CD4-positive, alpha-beta T cell treated with Interleukin-21 for 1 hour (primary cell): Measurements from ENCODE around the gene AFDN.

Source experiments
- DNase-seq: peaks from one replicate; pipeline ENCODE4 v3.0.0-alpha.2; 2020

AFDN gene, protein sequence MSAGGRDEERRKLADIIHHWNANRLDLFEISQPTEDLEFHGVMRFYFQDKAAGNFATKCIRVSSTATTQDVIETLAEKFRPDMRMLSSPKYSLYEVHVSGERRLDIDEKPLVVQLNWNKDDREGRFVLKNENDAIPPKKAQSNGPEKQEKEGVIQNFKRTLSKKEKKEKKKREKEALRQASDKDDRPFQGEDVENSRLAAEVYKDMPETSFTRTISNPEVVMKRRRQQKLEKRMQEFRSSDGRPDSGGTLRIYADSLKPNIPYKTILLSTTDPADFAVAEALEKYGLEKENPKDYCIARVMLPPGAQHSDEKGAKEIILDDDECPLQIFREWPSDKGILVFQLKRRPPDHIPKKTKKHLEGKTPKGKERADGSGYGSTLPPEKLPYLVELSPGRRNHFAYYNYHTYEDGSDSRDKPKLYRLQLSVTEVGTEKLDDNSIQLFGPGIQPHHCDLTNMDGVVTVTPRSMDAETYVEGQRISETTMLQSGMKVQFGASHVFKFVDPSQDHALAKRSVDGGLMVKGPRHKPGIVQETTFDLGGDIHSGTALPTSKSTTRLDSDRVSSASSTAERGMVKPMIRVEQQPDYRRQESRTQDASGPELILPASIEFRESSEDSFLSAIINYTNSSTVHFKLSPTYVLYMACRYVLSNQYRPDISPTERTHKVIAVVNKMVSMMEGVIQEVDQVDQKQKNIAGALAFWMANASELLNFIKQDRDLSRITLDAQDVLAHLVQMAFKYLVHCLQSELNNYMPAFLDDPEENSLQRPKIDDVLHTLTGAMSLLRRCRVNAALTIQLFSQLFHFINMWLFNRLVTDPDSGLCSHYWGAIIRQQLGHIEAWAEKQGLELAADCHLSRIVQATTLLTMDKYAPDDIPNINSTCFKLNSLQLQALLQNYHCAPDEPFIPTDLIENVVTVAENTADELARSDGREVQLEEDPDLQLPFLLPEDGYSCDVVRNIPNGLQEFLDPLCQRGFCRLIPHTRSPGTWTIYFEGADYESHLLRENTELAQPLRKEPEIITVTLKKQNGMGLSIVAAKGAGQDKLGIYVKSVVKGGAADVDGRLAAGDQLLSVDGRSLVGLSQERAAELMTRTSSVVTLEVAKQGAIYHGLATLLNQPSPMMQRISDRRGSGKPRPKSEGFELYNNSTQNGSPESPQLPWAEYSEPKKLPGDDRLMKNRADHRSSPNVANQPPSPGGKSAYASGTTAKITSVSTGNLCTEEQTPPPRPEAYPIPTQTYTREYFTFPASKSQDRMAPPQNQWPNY (N-terminal part only)

DNA sequence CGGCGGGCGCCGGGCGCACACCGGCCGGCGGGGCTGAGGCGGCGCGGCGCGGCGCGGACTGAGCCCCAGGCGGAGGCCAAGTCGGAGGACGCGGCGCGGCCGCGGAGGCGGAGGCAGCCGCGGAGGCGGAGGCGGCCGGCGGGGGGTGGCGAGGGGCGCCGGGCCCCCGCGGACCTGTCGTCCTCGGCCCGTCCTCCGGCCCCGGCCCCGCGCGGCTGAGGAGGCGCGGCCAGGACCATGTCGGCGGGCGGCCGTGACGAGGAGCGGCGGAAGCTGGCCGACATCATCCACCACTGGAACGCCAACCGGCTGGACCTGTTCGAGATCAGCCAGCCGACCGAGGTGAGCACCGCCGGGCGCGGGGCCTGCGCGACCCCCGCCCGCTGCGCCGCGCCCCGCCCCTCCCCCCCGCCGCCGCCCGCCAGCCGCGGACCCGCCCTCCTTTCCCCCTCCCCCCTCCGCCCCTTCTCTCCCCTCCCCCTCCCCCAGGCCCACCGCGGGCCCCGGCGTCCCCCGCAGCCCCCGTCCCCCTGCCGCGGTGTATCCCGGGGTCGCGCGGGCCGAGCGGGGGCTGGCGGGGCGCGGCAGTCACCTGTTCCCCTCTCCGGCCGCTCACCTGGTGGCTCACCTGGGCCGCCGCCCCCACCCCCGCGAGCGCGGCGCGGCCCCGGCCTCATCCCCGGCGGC lies at the start of gene AFDN:
Gene AFDN, plus strand, starts transcription at position 16 of the 687 bp plus-strand sequence. Its CDS starts 222 bp downstream, at position 238.
- DNase-seq: peak; percentile 25

DNA sequence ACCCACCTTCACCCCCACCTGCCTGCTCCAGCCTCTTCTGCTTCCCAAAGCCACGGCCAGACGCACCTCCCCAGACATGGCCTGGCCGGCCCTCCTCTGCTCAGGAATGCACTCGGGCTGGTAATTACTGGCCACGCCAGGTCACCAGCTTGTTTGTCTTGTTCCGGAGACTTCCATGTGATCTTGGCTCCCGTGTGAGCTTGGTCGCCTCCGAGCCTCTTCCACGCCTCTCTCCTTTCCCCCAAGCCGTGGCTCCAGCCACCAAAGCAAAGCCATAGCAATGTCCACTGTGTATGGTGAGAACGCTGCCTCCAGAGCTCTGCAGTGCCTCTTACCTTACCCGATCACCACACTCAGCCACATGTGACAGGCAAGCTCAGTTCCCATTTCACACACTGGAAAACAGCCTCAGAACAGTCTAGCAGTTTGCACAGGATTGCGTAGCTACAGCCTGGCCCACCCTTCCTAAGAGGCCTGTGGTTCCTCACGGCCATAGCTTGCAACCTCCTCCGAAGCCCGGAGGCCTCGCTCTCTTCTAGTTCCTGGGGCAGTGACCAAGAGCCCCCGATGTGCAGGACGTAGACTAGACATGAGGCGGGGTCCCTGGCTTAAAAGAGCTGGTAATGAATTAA lies 48.1 kb upstream of the AFDN start:
- no peak for DNase-seq

DNA sequence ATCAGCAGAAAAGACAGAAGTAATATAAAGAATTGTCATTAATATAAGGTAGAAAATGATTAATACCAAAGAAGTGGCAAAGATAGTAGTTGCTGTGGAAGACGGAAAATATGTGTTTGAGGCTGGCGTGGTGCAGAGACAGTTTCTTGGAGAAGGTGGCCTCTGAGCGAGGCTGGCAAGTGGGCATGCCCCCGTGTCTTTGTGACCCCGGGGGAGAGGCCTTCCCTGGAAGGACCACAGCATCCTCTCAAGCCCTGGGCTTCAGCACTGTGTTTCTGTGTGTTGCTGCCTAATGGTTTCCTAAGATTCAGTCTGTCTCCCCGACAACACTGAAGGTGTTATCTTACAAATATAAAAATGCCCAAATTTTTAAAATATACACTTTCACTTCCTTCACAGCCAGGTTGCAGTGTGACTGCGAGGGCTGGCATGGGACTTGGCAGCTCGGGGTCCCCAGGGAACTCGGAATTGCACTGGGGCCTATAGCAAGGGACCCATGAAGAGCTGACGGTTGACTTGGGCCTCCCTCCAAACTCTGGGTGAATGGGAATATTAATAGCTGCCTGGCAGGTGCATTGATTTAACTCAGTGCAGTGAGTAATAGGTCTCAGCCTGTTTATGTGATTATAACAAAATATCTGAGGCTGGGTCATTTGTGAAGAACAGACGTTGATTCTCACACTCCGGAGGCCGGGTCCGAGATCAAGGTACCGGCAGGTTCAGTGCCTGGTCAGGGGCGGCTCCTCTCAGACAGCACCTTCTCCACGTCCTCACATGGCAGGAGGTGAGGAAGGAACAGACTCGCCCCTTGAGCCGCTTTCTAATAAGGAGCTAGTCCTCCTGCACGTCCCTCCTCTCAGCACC lies 47.4 kb upstream of the AFDN start:
- no peak for DNase-seq

DNA sequence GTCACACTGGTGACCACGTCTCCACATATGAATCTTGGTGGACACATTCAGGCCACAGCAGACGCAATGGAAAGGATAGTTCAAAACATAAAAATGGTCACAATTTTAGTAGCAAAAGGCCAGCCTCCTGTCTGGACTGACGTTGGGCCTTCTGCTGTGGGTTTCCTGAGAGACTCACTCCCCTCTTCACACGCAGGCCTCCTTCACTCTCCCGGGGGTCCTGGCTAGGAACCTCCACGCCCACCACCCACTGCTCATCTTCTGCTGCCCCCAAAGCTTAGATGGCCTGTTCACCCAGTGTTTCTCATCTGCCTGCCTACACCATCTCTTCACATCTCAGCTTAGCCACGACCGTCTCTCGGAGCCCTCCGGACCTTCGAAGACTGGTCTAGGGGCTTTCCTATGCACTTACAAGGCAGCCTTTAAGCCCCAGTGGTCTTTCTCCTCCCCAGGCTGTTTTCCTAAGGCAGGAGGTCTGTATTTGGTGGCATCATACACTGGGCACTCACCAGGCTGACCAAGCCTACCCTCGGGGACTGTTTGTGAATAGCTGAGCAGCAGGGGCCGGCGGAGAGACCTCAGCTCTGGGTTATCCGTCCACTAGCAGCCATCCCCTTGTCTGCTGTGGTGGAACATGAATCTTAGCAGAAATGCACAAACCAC lies 46.6 kb upstream of the AFDN start:
- DNase-seq: no peak

DNA sequence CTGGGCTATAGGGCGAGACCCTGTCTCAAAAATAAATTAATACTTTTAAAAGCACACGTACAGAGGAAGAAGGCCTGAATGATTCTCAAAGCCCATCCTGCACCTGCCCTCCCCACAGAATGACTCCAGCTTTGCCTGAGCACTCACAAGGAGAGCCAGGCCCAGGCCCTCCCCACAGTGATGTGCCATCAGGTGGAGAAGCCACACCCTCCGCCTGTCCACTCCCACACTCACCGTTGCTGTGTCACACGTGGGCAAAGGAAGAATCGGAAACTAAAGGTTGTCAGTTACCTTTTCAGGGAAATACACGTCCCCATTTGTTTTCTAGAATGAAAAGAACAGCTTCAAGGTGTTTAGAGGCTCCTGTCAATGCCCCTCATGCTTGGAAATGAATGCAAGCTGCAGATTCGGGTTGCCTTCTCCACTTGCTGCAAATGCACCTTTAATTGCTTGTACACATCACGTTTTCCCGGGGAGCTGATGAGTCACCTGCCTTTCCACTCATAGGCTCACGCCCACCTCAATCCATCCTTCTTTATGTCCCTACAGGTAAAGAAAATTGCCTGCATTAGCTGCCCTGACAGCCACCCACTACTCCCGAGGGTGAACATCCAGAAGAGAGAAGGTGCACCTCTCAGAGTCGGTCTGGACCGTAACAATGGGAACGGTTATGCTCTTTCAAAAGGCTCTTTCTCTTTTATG lies 45.5 kb upstream of the AFDN start:
- no peak for DNase-seq

DNA sequence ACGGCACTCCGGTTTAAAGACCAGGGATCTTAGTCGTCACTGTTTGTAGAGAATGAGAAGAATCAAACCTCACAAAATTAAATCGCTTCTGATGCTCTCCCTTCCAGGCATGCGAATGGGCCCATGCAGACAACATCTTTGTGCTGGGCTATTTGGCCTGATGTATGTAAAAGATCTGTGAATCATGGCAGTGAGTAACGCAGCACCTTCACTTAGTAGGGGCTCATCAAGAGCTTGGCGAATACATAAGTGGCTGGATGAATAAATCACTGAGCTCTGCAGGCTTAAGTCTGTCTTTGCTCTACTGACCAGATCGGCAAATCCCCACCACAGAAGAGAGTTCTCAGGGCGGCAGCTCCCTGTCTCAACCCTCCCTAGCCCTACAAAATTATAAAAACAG lies 44.8 kb upstream of the AFDN start:
- DNase-seq: no peak

DNA sequence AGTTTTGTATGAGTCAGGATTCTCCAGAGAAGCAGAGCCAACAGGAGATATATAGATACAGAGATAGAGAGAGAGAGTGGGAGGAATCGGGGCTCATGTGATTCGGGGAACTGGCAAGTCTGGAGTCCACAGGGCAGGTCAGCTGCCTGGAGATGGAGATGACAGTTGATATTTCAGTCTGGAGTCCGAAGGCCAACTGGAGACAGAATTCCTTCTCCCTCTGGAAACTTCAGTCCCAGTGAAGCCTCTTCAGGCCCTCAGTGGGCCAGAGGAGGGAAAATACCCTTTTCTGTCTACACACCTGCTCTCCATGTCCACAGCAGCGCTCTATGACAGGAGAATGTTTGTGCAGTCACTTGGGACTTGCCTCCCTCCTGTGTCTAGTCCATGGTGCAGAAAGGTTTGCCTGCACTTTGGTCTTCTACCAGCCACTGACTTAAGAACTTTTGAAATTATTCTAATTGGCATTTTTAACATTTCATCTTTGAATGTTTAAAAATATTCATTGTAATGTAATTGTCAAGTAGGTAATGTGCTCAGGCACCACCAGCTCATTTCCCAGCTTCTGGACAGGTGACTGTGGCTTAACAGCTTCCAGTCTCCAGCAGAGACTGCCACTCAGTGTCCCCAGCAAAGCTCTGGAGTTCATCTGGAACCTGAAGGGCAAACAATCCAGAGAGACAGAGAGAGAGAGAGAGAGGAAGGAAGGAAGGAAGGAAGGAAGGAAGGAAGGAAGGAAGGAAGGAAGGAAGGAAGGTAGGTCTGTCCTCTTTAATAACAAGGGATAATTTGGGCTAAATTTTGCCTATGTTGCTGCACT lies 43.8 kb upstream of the AFDN start:
- no peak for DNase-seq

DNA sequence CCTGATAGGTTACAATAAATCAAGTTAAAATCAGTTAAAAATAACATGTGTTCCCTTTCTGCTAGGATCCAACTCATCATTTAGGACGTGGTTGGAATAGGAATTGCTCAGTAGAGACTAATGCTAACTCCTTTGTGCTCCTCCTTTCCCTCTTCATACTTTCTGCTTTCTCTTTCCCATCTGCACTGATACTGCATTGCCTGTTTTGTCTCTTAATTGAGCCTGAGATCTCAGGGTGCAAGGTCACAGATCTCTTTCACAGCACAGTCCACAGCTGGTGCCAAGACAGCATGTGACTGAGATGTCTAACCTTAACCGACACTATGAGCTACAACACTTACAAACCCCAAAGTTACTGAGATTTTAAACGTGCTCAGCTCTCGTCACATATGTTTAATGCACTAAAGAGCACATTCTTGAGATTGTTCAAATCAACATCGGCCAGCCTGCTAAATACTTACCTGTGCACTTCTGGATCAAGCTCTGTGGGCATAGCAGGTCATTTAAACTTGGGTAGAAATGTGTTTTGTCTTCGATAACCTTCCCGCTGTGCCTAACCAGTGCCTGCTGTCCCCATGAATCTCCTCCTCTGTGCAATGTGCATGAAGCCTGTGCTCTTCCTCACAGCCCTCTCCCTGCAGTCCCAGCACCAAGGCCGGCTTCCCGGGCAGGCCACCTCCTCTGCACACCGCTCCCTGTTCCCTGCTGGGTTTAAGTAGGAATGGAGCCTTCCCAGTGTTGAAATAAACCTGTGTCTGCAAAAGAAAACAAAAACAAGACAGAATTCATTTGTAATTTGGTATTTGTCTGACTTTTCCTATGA lies 39.6 kb upstream of the AFDN start:
- no peak for DNase-seq

DNA sequence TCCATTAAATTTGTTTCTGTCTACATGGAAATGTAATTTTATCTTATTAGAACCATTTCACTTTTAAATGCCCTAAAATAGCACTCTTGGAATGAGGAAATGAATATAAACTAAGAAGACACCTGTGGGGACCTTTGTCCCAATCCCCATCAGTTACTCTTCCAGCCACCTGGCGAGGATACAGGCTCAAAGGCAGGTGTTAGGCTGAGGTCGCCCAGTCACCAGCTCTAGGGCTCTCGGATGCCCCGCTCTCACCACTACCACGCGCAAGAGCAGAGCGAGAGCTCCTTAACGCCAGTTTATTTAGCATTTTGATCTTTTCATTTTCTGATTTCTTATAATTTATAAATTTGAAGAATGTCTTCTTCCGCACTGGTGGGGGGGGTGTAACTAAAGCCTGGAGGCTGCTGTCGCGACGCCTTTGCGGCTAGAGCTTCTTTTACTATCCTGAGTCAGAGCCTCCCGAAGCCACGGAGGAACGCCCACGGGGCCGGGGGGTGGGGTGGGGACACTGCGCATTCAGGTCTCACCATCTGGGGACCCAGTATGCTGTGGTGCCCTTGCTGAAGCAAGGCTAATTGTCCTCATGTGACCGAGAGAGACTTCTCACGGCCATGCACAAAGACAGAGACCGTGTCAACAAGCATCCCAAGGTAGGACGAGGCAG lies 38.7 kb upstream of the AFDN start:
- DNase-seq: no peak

DNA sequence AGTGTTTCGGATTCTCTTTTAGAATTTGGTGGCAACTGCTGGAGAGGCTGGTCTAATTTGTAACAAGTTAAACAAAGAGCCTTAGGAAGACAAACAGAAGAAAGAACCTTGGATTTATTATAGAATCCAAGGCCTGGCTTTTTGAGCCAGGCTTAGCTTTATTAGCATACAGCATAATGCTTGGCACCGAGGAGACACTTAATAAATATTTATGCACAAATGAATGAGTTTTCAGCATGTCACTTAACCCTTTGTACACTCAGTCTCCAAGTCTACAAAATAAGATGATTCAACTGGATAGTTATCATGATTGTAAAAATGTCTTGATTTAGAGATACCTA lies 38.2 kb upstream of the AFDN start:
- DNase-seq: no peak

DNA sequence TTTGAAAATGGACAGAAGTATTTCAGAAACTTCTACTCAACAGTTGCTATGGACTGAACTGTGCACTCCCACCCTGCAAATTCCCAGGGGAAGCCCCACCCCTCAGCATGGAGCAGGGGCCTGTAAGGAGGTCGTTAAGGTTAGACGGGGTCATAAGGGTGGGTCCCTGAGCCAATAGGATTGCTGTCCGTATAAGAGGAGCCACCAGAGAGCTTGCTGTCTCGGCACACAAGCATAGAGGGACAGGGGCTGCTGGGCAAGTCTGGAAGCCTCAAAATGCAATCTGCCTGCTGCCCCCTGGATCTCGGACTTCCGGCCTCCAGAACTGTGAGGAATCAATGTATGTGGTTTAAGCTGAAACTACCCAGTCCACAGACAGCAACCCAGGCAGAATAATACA lies 37.4 kb upstream of the AFDN start:
- no peak for DNase-seq

DNA sequence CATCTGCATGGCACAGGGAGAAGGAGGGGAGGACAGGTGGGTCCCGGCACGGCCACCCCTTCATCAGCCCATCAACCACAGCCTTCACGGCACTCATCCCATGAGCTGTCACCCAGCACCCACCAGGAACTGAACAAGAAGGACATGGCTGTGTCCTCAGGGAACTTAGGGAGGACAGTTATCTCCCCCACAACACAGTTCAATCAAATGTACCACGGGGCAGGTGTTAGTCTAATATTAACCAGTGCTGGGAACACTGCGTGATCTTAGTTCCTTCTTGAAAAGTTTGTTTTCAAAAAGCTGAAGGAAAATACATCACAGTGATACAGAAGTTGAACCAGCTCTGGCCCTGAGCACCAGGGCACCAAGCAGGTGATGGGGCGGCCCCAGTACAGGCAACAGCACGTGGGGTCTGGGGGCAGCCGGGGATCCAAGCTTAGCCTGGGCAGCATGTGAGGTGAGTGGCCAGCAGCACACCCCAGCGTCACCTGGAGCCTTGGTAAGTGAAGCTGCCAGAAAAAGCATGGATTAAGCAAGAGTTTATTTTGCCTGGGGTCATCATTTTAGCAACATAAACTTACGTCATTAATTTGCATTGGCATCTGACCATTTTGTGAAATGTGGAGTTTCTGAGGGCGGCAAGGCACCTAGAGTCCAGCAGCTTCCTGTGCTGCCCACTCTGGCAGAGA lies 35.5 kb upstream of the AFDN start:
- DNase-seq: no peak

DNA sequence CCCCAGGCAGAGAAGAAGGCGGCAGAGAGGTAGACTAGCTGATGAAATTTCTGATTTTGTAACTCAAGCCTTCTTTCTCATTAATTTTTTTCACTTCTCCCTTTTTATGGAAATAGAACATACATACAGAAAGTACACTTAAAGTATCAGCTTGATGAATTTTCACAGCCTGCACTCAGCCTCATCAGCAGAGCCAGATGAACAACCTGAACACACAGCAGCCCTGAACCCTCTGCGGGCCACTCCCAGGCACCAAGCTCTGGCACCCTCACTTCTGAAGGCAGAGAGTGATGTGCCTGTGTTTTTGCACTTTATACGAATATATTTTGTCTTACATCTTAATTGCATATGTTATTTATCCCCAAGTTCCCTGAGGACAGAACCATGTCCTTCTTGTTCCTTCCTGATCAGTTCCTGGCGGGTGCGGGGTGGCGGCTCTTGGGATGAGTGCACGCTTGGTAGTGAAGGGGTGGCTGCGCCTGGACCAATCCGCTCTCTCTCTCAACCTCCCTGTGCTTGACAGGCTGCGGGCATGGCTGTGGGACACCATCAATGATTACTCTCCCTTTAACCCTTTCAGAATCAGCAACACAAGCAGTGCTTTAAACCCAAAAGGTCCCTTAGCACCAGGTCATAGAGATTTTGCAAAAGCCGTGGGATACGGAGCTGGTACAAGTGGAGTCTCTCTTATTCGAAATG lies 34.8 kb upstream of the AFDN start:
- DNase-seq: no peak

DNA sequence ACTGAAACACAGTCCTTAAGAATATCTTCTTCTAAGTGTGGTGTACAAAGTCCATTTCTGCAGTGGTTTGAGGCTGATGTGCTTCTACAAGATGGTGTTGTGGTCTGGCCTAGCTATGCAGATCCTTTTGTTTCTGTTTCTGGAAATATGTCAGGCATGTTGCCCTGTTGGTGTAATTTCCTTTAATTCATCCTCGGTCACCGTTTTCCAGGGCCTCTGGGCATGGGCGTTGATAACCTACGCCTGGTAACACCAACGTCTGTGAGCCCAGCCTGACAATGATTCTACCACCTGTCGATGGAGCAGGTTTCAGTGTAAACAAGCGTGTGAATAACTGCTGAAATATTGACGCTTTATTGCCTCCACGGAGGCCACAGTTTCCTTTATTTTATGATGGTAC lies 33.3 kb upstream of the AFDN start:
- DNase-seq: no peak

DNA sequence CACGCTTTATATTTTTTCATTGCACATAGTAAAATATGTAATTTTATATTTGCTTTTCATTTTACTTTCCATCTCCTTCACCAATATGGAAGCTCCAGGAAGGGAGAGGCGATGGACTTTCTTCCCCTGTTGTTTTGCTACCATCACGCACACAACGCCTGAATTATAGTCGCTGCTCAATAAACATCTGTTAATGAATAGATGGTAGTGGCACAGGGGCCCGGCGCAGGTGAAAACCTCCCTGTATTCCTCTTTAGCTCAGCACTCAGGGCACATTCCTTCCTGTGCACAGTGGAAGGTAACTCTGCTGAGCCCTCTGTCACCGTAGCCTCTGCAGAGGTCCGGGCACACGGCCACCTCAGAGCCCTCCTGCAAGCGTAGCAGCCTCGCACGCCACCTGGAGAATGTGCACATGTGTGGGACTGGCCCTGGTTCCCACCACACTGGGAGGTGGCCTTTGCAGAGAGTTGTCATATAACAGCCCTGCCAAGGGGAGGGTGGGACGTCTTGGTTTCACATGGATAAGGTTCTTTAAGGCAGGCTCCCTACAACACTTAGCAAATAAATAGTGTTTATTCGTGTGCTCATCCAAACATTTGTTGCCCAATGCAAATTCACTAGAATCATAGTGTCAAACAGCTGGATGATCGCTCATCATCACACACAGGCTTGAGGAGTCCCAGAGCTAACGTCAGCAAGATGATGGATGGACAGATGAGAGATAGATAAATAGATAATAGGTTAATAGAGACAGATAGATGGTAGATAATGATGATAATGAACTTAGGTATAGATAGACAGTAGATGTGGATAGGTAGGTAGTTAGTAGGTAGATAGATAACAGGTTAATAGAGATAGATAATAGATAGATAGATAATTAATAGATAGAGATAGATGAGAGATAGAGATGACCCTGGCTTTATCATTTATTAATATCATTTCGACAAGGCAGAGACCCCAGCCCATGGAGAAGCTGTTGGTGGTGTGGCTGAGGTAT lies 32.3 kb upstream of the AFDN start:
- DNase-seq: no peak
